ENCODE measurements around the gene RAPGEF6.

Gene RAPGEF6

GRCh38 chr5:131541071-131541470 lies 94.0 kb downstream of the RAPGEF6 start:
- no peak for DNase-seq

GRCh38 chr5:131539251-131539650 lies 95.8 kb downstream of the RAPGEF6 start:
- no peak for DNase-seq

- no peak for DNase-seq
These were observed 96.8 kb downstream of the RAPGEF6 start for GRCh38 chr5:131538177-131538593.

GRCh38 chr5:131536850-131537448 lies 98.1 kb downstream of the RAPGEF6 start:
- no peak for DNase-seq

GRCh38 chr5:131536211-131536826 lies 98.7 kb downstream of the RAPGEF6 start:
- no peak for DNase-seq

GRCh38 chr5:131534974-131535373 lies 100.1 kb downstream of the RAPGEF6 start:
- no peak for DNase-seq

GRCh38 chr5:131533836-131534235 lies 101.2 kb downstream of the RAPGEF6 start:
- DNase-seq = no peak

- no peak for DNase-seq
These were observed 102.9 kb downstream of the RAPGEF6 start for GRCh38 chr5:131532031-131532640.

- DNase-seq = no peak
These were observed 104.2 kb downstream of the RAPGEF6 start for GRCh38 chr5:131530706-131531331.

GRCh38 chr5:131528682-131529081 lies 106.3 kb downstream of the RAPGEF6 start:
- DNase-seq = no peak

- no peak for DNase-seq
These were observed 109.2 kb downstream of the RAPGEF6 start for GRCh38 chr5:131525805-131526204.

- no peak for DNase-seq
These were observed 110.6 kb downstream of the RAPGEF6 start for GRCh38 chr5:131524431-131524830.

GRCh38 chr5:131523500-131524185 lies 111.4 kb downstream of the RAPGEF6 start:
- no peak for DNase-seq

- DNase-seq = no peak
These were observed 113.8 kb downstream of the RAPGEF6 start for GRCh38 chr5:131521252-131521651.

GRCh38 chr5:131515348-131515747 lies 119.7 kb downstream of the RAPGEF6 start:
- DNase-seq = no peak

GRCh38 chr5:131514316-131515283 lies 120.4 kb downstream of the RAPGEF6 start:
- DNase-seq = no peak

- no peak for DNase-seq
These were observed 121.2 kb downstream of the RAPGEF6 start for GRCh38 chr5:131513780-131514179.

GRCh38 chr5:131511934-131512333 lies 123.1 kb downstream of the RAPGEF6 start:
- DNase-seq = no peak

GRCh38 chr5:131509801-131510200 lies 125.2 kb downstream of the RAPGEF6 start:
- DNase-seq = no peak

GRCh38 chr5:131505237-131505908 lies 129.7 kb downstream of the RAPGEF6 start:
- no peak for DNase-seq

- no peak for DNase-seq
These were observed 138.7 kb downstream of the RAPGEF6 start for GRCh38 chr5:131496400-131496713.
